Ishikawa (cell line): ENCODE data around the gene PTPRD.

Experiments used
- CEBPB ChIP-seq: IDR thresholded peaks from 2 replicates; pipeline ENCODE4 v1.6.1; 2012
- CREB1 ChIP-seq: IDR thresholded peaks from 2 replicates; pipeline ENCODE4 v1.6.1; 2012; ENCODE audit warnings: low read depth
- EGR1 ChIP-seq: IDR thresholded peaks from 2 replicates; pipeline ENCODE4 v1.6.1; 2012
- EP300 ChIP-seq: IDR thresholded peaks from 2 replicates; pipeline ENCODE4 v1.6.1; 2012; ENCODE audit warnings: borderline replicate concordance
- FOXM1 ChIP-seq: IDR thresholded peaks from 2 replicates; pipeline ENCODE4 v1.6.1; 2012; ENCODE audit warnings: low read depth, borderline replicate concordance
- MAX ChIP-seq: IDR thresholded peaks from 2 replicates; pipeline ENCODE4 v1.6.1; 2012
- NFIC ChIP-seq: IDR thresholded peaks from 2 replicates; pipeline ENCODE4 v1.6.1; 2012
- RAD21 ChIP-seq: IDR thresholded peaks from 2 replicates; pipeline ENCODE4 v1.6.1; 2012; ENCODE audit warnings: low read depth
- REST ChIP-seq: IDR thresholded peaks from 2 replicates; pipeline ENCODE4 v1.6.1; 2012; ENCODE audit warnings: low read depth, mild to moderate bottlenecking
- TAF1 ChIP-seq: IDR thresholded peaks from 2 replicates; pipeline ENCODE4 v1.6.1; 2012; ENCODE audit warnings: low read depth, mild to moderate bottlenecking
- TCF12 ChIP-seq: IDR thresholded peaks from 2 replicates; pipeline ENCODE4 v1.6.1; 2012; ENCODE audit warnings: low read depth
- TEAD4 ChIP-seq: IDR thresholded peaks from 2 replicates; pipeline ENCODE4 v1.6.1; 2012
- USF1 ChIP-seq: IDR thresholded peaks from 2 replicates; pipeline ENCODE4 v1.6.1; 2012
- YY1 ChIP-seq: IDR thresholded peaks from 2 replicates; pipeline ENCODE4 v1.6.1; 2012; ENCODE audit warnings: low read depth
- ZBTB7A ChIP-seq: IDR thresholded peaks from 2 replicates; pipeline ENCODE4 v1.6.1; 2012; ENCODE audit warnings: low read depth

The PTPRD gene

GRCh38 chr9:10007356-10007755, 605.4 kb downstream of the PTPRD start:
- no peak for TF ChIP-seq CEBPB
- TF ChIP-seq REST: no peak
- no peak for TF ChIP-seq RAD21
- TF ChIP-seq NFIC: no peak
- TF ChIP-seq ZBTB7A: no peak
- no peak for TF ChIP-seq USF1
- TF ChIP-seq FOXM1: no peak
- no peak for TF ChIP-seq TCF12
- no peak for TF ChIP-seq MAX
- no peak for TF ChIP-seq TEAD4

GRCh38 chr9:10005206-10005605, 607.6 kb downstream of the PTPRD start:
- TF ChIP-seq TAF1 (no peak), CREB1 (no peak), NFIC (no peak), EP300 (no peak), REST (no peak), USF1 (no peak), FOXM1 (no peak), MAX (no peak), YY1 (no peak), RAD21 (no peak), EGR1 (no peak), TCF12 (no peak), CEBPB (no peak), ZBTB7A (no peak), TEAD4 (no peak)

GRCh38 chr9:10003047-10003446, 609.8 kb downstream of the PTPRD start:
- TF ChIP-seq TAF1 (no peak), RAD21 (no peak), EGR1 (no peak), EP300 (no peak), REST (no peak), USF1 (no peak), FOXM1 (no peak), TEAD4 (no peak), NFIC (no peak), YY1 (no peak), CREB1 (no peak), CEBPB (no peak), MAX (no peak), TCF12 (no peak), ZBTB7A (no peak)

GRCh38 chr9:10000669-10001068, 612.1 kb downstream of the PTPRD start:
- TF ChIP-seq TAF1 (no peak), EGR1 (no peak), YY1 (no peak), TEAD4 (no peak), CREB1 (no peak), USF1 (no peak), MAX (no peak), REST (no peak), ZBTB7A (no peak), FOXM1 (no peak), NFIC (no peak), TCF12 (no peak), RAD21 (no peak), EP300 (no peak), CEBPB (no peak)
